Activated CD4-positive, alpha-beta T cell treated with anti-CD3 and anti-CD28 coated beads, Interleukin-2, amount 50 U/mL, for 16 hours (primary cell): ENCODE results near the gene SPAG17.
A peak's percentile ranks its signal among the peaks of the same experiment; 100 is the strongest.
"Not testable (repeated sequence)": the region's sequence is repeated elsewhere in the genome, so short reads cannot be mapped to it uniquely, and the experiment has no call there.

Experiments used
- DNase-seq: peaks from one replicate; pipeline ENCODE4 v3.0.0-alpha.2; 2020

Gene SPAG17

DNA sequence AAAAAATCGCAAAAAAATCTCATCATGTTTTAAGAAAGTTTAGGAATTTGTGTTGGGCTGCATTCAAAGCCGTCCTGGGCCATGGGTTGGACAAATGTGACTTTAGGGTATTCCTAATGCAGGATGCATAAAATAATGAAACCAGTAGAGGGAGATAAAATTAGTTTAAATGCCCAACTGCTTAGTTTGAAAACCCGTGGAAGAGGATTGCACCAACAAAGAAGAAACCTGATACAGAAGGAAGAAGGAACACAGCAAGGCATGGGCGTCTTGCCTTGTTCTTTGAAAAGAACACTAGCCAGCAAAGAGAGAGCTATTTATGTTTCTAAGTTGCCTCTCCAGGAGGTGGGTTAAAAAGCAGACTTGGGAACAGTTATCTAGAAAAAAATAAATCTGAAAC, 217.6 kb downstream of the SPAG17 start:
- DNase-seq: no peak

- DNase-seq: no peak
These were observed 220.6 kb downstream of the SPAG17 start for GRCh38 chr1:117964290-117965038.

DNA sequence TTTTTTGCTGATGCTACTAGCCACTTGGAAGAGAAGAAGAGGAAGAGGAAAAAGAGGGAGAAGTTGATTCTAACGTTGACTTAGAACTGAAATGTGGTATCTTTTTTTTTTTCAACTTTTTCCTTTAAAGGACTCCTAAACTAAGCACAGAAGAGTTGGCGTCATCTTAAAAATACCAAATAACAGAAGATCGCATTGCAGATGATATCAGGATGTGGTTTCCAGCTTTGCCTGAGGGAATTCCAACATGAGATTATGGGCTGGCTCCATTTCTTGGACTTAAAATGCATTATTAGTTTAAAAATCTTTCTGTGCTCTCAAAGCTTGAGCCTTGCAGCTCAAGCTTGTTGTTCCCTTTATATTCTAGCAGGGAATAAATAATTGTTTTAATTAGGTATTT, 225.7 kb downstream of the SPAG17 start:
- DNase-seq: no peak

DNA sequence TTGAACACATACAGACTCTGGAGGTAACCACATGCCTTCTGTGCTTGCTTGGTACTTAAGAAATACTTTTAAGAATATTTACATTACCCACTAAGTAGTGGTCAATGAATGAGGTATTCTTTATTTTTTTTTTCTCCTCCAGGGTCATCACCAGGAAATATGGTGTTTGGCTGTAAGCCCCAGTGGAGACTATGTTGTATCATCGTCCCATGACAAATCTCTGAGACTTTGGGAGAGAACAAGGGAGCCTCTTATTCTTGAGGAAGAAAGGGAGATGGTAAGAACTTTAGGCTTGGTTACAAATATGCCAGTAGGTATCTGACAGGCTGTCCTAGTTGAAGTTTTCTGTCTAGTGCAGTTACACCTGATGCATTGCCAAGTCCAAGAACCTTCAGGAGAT, 232.6 kb downstream of the SPAG17 start:
- no peak for DNase-seq

GRCh38 chr1:117942293-117942692, 242.7 kb downstream of the SPAG17 start:
- no peak for DNase-seq

- DNase-seq: no peak
These were observed 251.3 kb downstream of the SPAG17 start for GRCh38 chr1:117933769-117934168.

- no peak for DNase-seq
These were observed 252.5 kb downstream of the SPAG17 start for GRCh38 chr1:117932576-117932975.

DNA sequence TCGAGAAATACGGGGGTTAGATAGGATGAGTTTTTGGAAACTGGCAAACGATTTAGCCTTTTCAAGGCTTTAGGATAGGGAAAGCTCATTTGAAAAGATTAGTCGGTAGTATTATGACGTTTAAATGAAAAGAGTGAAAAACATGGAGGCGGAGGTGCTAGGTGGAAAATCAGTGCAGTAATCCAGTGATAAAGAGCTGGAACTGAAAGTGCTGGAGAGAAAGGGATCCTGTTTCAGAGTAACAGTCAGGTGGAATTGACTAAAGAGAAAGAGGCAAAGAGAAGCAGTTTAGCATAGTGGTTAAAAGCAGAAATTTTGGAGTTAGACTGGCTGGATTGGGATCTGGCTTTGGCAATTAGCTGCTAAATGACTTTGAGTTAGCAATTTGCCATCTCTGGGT, 254.5 kb downstream of the SPAG17 start:
- peak; percentile 3 for DNase-seq

- DNase-seq: peak; percentile 4
These were observed 254.9 kb downstream of the SPAG17 start for GRCh38 chr1:117930173-117930447.

- DNase-seq: peak; percentile 98
These were observed 255.5 kb downstream of the SPAG17 start, which contains the start of the genes GDAP2 and WDR3 for GRCh38 chr1:117929343-117930172. GDAP2 (minus strand) TSS chr1:117929621; CDS start chr1:117920357, 9,264 bp downstream. WDR3 (plus strand) TSS chr1:117929739; CDS start chr1:117933320, 3,581 bp downstream.

DNA sequence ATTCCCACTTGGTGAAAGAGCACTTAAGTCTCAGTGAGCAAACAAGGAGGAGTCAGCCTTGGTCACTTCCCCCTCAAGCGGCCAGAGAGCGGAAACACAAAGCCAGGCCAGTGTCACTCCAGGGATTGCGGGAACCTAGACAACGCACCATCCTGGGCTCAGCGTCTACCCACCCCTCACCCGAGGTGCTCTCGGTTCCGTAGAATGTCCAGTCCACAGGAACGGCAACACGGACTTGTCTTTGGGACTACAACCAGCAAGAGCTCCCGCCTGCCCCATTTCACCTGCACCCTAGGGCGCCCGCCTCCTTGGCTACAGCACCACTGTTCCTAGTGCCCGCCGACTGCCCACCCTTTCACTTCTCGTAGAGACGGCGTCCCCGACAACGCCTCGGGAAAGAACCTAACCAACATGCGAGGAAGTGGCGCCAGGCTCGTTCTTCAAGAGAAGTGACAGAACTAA, 256.1 kb downstream of the SPAG17 start:
- peak; percentile 14 for DNase-seq

- DNase-seq: no peak
These were observed 259.0 kb downstream of the SPAG17 start for GRCh38 chr1:117925981-117926380.

- DNase-seq: not testable (repeated sequence)
These were observed 262.3 kb downstream of the SPAG17 start for GRCh38 chr1:117922717-117923116.

DNA sequence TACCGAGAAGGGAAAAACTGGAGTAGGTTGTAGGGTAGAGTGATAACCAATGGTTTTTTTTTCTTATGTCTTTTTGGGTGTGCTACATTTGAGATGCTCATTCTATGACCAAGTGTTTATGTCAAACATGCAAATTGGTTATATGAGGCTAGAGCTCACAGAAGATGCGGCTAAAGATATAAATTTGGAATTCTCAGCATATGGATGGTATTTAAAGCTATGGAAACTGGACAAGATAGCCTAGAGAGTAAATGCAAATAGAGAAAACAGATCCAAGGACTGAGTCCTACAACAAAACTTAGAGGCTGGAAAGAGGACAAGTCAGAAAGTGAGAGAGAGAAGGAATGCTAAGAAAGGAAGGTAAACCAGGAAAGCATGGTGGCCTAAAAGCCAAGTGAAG, 263.0 kb downstream of the SPAG17 start:
- DNase-seq: no peak

DNA sequence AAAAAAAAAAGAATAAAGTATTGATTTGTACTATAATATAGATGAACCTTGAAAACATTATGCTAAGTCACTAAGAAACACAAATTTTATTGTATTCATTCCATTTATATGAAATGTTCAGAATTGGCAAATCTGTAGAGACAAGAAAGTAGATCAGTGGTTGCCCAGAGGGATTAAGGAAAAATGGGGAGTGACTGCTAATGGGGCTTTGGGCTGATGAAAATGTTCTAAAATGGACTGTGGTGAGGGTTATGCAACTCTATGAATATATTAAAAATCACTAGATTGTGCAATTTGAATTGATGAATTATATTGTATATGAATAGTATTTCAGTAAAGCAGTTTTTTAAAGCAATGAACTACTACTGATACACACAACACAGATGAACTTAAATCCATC, 265.7 kb downstream of the SPAG17 start:
- no peak for DNase-seq

DNA sequence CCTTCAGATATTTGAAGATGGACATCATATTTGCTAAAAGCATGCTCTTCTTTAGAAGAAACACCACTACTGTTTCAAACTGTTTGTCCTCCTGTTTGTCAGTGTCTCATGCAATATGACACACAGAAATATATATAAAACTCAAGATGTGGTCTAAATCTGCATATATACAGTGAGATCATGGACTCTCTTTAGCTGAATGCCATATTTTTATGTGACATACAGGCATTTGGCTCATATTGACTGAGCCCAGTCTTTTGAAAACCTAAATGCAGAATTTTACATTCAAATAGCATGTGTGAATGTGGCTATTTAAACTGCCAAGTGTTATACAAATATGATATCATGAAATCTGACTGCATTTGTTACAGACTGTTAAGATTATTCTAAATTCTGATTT, 274.0 kb downstream of the SPAG17 start:
- no peak for DNase-seq

GRCh38 chr1:117905019-117905418, 280.0 kb downstream of the SPAG17 start:
- no peak for DNase-seq

- no peak for DNase-seq
These were observed 280.5 kb downstream of the SPAG17 start for GRCh38 chr1:117904485-117904884.
